ENCODE measurements around the gene USHBP1. TPM values are rescaled to one million over a fixed set of nuclear protein-coding genes. Genes with fewer than 3 reads are reported as not detected.
A peak's percentile ranks its signal among the peaks of the same experiment; 100 is the strongest.

Gene USHBP1
- total RNA-seq, 1 experiment from 2014 or later, result 6.4 TPM

DNA sequence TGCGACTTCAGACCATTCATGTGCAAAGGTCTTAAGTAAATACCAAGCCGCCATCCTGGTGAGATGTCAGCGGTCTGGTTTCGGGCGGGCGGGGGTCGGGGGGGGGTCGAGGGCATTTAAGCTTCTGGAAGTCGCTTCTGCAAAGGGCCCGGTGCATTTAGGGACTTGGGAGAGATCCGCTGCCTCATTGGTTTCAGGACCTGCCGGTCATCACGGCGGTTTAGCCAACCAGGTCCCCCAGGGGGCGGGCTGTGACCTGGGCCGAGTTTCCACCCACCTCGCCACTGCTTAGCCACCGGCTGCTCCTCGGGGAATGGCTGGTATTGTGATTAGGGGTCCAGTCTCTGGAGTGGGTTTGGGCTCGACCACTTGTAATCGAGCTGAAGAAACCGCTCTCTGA, 24.9 kb upstream of the USHBP1 start:
- no peaks in the 10 kb centered on the region for H3K9me3 ChIP-seq (ENCODE audit: control insufficient read depth, low read depth, low read length)
- no peak overlapping the region for H3K56ac ChIP-seq (ENCODE audit: insufficient read length, low read depth, low read length)
- H3K27me3 ChIP-seq (ENCODE audit: insufficient read depth, low read length), result no peaks in the 10 kb centered on the region
- Mint-ChIP-seq H3K4me1 (peaks cover 5 to 21% of the 10 kb centered on the region in 2 experiments; a peak in 2 of 4 replicates), H3K9me3 (no peaks in the 10 kb centered on the region), H3K27ac (no peak overlapping the region; a peak in 1 of 7 replicates), H3K36me3 (ENCODE audit: insufficient read depth in 1 of 3, low read depth in 3 of 3) (peaks cover 9 to 12% (median 11%) of the 10 kb centered on the region in 3 experiments; a peak in 6 of 7 replicates), H3K4me3 (no peak overlapping the region; a peak in 2 of 5 replicates), H3K27me3 (ENCODE audit: low read depth) (peaks cover 2% of the 10 kb centered on the region; the same call in 1 of the 2 replicates)
- H2BK20ac ChIP-seq (ENCODE audit: low read depth, low read length, poor library complexity, severe bottlenecking), result no peak overlapping the region
- no peak overlapping the region for H2BK120ac ChIP-seq (ENCODE audit: low read depth, low read length, poor library complexity, severe bottlenecking)
- no peaks in the 10 kb centered on the region for H3K79me1 ChIP-seq (ENCODE audit: insufficient read depth, low read depth, low read length, poor library complexity, severe bottlenecking)
- H3K27ac ChIP-seq (ENCODE audit: insufficient read length, low read depth, low read length), result no peak overlapping the region
- H2AFZ ChIP-seq (ENCODE audit: low read length), result no peak overlapping the region
- no peak overlapping the region for H2BK5ac ChIP-seq (ENCODE audit: insufficient read length, low read length)
- no peak overlapping the region for H4K91ac ChIP-seq (ENCODE audit: insufficient read length, low read depth, low read length)
- H2BK15ac ChIP-seq (ENCODE audit: low read depth, low read length), result no peak overlapping the region
- no peaks in the 10 kb centered on the region for H3K79me2 ChIP-seq (ENCODE audit: insufficient read depth, low read length)
- WGBS (ENCODE audit: extremely low coverage, insufficient read length, low lambda C conversion rate), result no CpG with 5 or more reads among the region's 22 CpGs
- TF ChIP-seq, protein P1, sequence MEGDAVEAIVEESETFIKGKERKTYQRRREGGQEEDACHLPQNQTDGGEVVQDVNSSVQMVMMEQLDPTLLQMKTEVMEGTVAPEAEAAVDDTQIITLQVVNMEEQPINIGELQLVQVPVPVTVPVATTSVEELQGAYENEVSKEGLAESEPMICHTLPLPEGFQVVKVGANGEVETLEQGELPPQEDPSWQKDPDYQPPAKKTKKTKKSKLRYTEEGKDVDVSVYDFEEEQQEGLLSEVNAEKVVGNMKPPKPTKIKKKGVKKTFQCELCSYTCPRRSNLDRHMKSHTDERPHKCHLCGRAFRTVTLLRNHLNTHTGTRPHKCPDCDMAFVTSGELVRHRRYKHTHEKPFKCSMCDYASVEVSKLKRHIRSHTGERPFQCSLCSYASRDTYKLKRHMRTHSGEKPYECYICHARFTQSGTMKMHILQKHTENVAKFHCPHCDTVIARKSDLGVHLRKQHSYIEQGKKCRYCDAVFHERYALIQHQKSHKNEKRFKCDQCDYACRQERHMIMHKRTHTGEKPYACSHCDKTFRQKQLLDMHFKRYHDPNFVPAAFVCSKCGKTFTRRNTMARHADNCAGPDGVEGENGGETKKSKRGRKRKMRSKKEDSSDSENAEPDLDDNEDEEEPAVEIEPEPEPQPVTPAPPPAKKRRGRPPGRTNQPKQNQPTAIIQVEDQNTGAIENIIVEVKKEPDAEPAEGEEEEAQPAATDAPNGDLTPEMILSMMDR (conservative IDR thresholded peaks at IDR 0.05), result no peak
- no peak overlapping the region for H3K18ac ChIP-seq (ENCODE audit: insufficient read length, low read depth, low read length)
- no peak overlapping the region for H3K23ac ChIP-seq (ENCODE audit: insufficient read length, low read depth, low read length)
- H3K4me2 ChIP-seq (ENCODE audit: insufficient read depth, insufficient read length, low read length), result no peak overlapping the region
- no peaks in the 10 kb centered on the region for H3K4me1 ChIP-seq (ENCODE audit: insufficient read depth, low read length)
- no peaks in the 10 kb centered on the region for H4K20me1 ChIP-seq (ENCODE audit: control insufficient read depth, insufficient read depth, insufficient read length)
- no peak overlapping the region for H3K4ac ChIP-seq (ENCODE audit: low read depth, low read length)
- no peak overlapping the region for H4K5ac ChIP-seq (ENCODE audit: insufficient read length, low read depth, low read length)
- H4K8ac ChIP-seq (replicated peaks; ENCODE audit: insufficient read length, low read depth, low read length), result no peak overlapping the region
- H3K23me2 ChIP-seq (ENCODE audit: insufficient read length, low read depth, low read length, poor library complexity, severe bottlenecking), result no peaks in the 10 kb centered on the region
- H3K14ac ChIP-seq (ENCODE audit: insufficient read depth, low read length), result no peak overlapping the region
- no peak overlapping the region for H3K9ac ChIP-seq (ENCODE audit: extremely low read depth, insufficient read length, low read length)
- H2BK12ac ChIP-seq (ENCODE audit: insufficient read length, low read depth, low read length), result no peak overlapping the region
- no peak overlapping the region for H3T11ph ChIP-seq (ENCODE audit: low read length)
- DNase-seq, result peak; percentile 91
- no peak overlapping the region for H2AK5ac ChIP-seq (ENCODE audit: insufficient read length, low read length)

All from H9 (cell line).